ENCODE results near the gene NAA15.

NAA15 gene

GRCh38 chr4:139460565-139460964 lies 159.3 kb downstream of the NAA15 start:
- Histone ChIP-seq H3K4me1 (ENCODE audit: control insufficient read depth, insufficient read depth, low read length) (0 out of 2 replicates have a peak, but pooled peaks cover 3% of the 10 kb centered on the region), H3K4me3 (ENCODE audit: low read depth, low read length) (no peak overlapping the region), H3K9me3 (ENCODE audit: control insufficient read depth, insufficient read depth, low read depth, low read length) (no peaks in the 10 kb centered on the region), H3K36me3 (ENCODE audit: control insufficient read depth in 2 of 2, insufficient read depth in 1 of 2, low read length in 2 of 2) (no peaks in the 10 kb centered on the region), H3K27ac (ENCODE audit: extremely low read depth, low read depth, low read length) (no peak overlapping the region)
- ChIA-PET CTCF (no interaction called here), POLR2A (no interaction called here)
- TF ChIP-seq ZBTB6 (tag by site-specific recombination; IDR thresholded peaks at IDR 0.05) (no peak), KLF16 (tag by site-specific recombination; IDR thresholded peaks at IDR 0.05) (no peak), ZNF362 (tag by site-specific recombination; IDR thresholded peaks at IDR 0.05) (no peak), ZNF571 (tag by site-specific recombination; IDR thresholded peaks at IDR 0.05) (no peak)

GRCh38 chr4:139461022-139461628 lies 159.8 kb downstream of the NAA15 start:
- Histone ChIP-seq H3K9me3 (ENCODE audit: control insufficient read depth, insufficient read depth, low read depth, low read length) (no peaks in the 10 kb centered on the region), H3K27ac (ENCODE audit: extremely low read depth, low read depth, low read length) (no peak overlapping the region), H3K4me3 (ENCODE audit: low read depth, low read length) (no peak overlapping the region), H3K4me1 (ENCODE audit: control insufficient read depth, insufficient read depth, low read length) (0 out of 2 replicates have a peak, but pooled peaks cover 3% of the 10 kb centered on the region), H3K36me3 (ENCODE audit: control insufficient read depth in 2 of 2, insufficient read depth in 1 of 2, low read length in 2 of 2) (no peaks in the 10 kb centered on the region)
- TF ChIP-seq HIC1 (tag by site-specific recombination; IDR thresholded peaks at IDR 0.05) (no peak), ZNF169 (tag by site-specific recombination; IDR thresholded peaks at IDR 0.05) (no peak), ZNF362 (tag by site-specific recombination; IDR thresholded peaks at IDR 0.05) (no peak), ZBTB8A (tag by site-specific recombination; IDR thresholded peaks at IDR 0.05) (no peak), ZNF654 (tag by site-specific recombination; IDR thresholded peaks at IDR 0.05; ENCODE audit: low read depth) (no peak), ZNF830 (tag by site-specific recombination; IDR thresholded peaks at IDR 0.05; ENCODE audit: low read depth) (no peak), PRDM1 (tag by site-specific recombination; IDR thresholded peaks at IDR 0.05) (no peak), ZNF747 (tag by site-specific recombination; IDR thresholded peaks at IDR 0.05) (no peak), ZFP69B (tag by site-specific recombination; IDR thresholded peaks at IDR 0.05) (no peak), RBAK (tag by site-specific recombination; IDR thresholded peaks at IDR 0.05) (no peak), BCL11B (tag by site-specific recombination; IDR thresholded peaks at IDR 0.05; ENCODE audit: low read depth) (no peak), ZNF112 (tag by site-specific recombination; IDR thresholded peaks at IDR 0.05) (no peak), ZNF664 (tag by site-specific recombination; IDR thresholded peaks at IDR 0.05) (no peak), SP2 (tag by site-specific recombination; IDR thresholded peaks at IDR 0.05) (no peak), ZNF560 (tag by site-specific recombination; IDR thresholded peaks at IDR 0.05; ENCODE audit: borderline replicate concordance) (no peak)
- POLR2A ChIA-PET, result interaction anchor here (0.6 kb wide), 1 partner anchor 8 kb away, joined by 3 read pairs; no protein-coding TSS in a partner anchor
- CTCF ChIA-PET, result no interaction called here
